ENCODE data around the gene HSP90AB1. TPM values are rescaled to one million over a fixed set of nuclear protein-coding genes. Genes with fewer than 3 reads are reported as not detected.

Gene HSP90AB1
- total and polyA plus RNA-seq, 2 of the 8 experiments (the other 6 are each of a cell fraction or from before 2014, with no cell fraction given), result 1,564 to 2,297 TPM

GRCh38 chr6:44258325-44258863 is 11.5 kb downstream of the HSP90AB1 start (continued):
- TF ChIP-seq CHD7 (IDR thresholded peaks at IDR 0.05; ENCODE audit: insufficient replicate concordance, low read length), result no peak
